Breast epithelium (tissue), 4 donors: ENCODE measurements around the gene CACNB2. TPM values are rescaled to one million over a fixed set of nuclear protein-coding genes. Genes with fewer than 3 reads are reported as not detected.

ENCODE experiments used
- DNase-seq, 2 donors: peaks; one replicate each; pipeline ENCODE4 v3.0.0-alpha.2; 2019; ENCODE audit warnings: low spot score in 2 of 2
- H3K27ac ChIP-seq, 2 donors: fragments of 200-600 bp; sonication (generic) in 1 of 2; one replicate each; pipeline ENCODE4 v1.5.1; 2016 to 2019; ENCODE audit warnings: mild to moderate bottlenecking in 1 of 2
- H3K27me3 ChIP-seq, 2 donors: fragments of 200-600 bp; sonication (generic) in 1 of 2; one replicate each; pipeline versions ENCODE4 v1.5.1 to v1.6.0; 2017 to 2019; ENCODE audit warnings: control low read depth in 1 of 2, mild to moderate bottlenecking in 1 of 2
- H3K36me3 ChIP-seq: fragments of 200-600 bp; one replicate; pipeline ENCODE4 v1.5.1; 2019
- H3K4me1 ChIP-seq, 2 donors: fragments of 200-600 bp; sonication (generic); one replicate each; pipeline ENCODE4 v1.5.1; 2016 to 2019; ENCODE audit warnings: control low read depth in 1 of 2
- H3K4me3 ChIP-seq, 3 donors: fragments of 200-600 bp; sonication (generic); 1 replicate in 2 of 3; 2 replicates in 1 of 3; pipeline ENCODE4 v1.5.1; 2016 to 2019; ENCODE audit warnings: mild to moderate bottlenecking in 3 of 3, moderate library complexity in 2 of 3
- H3K9me3 ChIP-seq, 2 donors: fragments of 200-600 bp; sonication (generic) in 1 of 2; one replicate each; pipeline ENCODE4 v1.5.1; 2016 to 2019; ENCODE audit warnings: control low read depth in 1 of 2
- POLR2A ChIP-seq: fragments of 450-650 bp; IDR thresholded peaks from one replicate; pipeline ENCODE4 v1.6.1; 2016; ENCODE audit warnings: antibody characterized with exemption, mild to moderate bottlenecking, moderate library complexity
- POLR2AphosphoS5 ChIP-seq, 3 donors: sonication (generic); formaldehyde crosslinking; IDR thresholded peaks; one replicate each; pipeline ENCODE4 v1.6.1; 2017; ENCODE audit warnings: antibody characterized with exemption in 3 of 3
- intact Hi-C: fragments of 100-400 bp; cut with DNase I; formaldehyde crosslinking; loops from one replicate; pipeline ENCODE4 v1.15.1; 2023; ENCODE audit warnings: low total_unique reads
- total RNA-seq, 3 donors: library from RNA; depleted of rRNA; stranded (reverse); fragments of >200 nt; gene quantifications; one replicate each; pipeline ENCODE4 v1.1.0, GENCODE V29; 2016
- TF ChIP-seq, protein P1 (sequence below), 3 donors: fragments of 450-650 bp; IDR thresholded peaks; one replicate each; pipeline ENCODE4 v1.5.1; 2016 to 2017; ENCODE audit warnings: antibody characterized with exemption in 3 of 3, mild to moderate bottlenecking in 3 of 3, moderate library complexity in 3 of 3

Gene CACNB2
- total RNA-seq, 3 donors from 2014 or later: 0.48 to 8.9 (median 7.5) TPM

- DNase-seq: no peak
- intact Hi-C loops: no loop called here
- H3K36me3 ChIP-seq: no peaks in the 10 kb centered on the region
- no peak overlapping the region for H3K4me3 ChIP-seq
- no peaks in the 10 kb centered on the region for H3K9me3 ChIP-seq
- no peaks in the 10 kb centered on the region for H3K27me3 ChIP-seq
- TF ChIP-seq POLR2A: no peak
- TF ChIP-seq, protein P1, sequence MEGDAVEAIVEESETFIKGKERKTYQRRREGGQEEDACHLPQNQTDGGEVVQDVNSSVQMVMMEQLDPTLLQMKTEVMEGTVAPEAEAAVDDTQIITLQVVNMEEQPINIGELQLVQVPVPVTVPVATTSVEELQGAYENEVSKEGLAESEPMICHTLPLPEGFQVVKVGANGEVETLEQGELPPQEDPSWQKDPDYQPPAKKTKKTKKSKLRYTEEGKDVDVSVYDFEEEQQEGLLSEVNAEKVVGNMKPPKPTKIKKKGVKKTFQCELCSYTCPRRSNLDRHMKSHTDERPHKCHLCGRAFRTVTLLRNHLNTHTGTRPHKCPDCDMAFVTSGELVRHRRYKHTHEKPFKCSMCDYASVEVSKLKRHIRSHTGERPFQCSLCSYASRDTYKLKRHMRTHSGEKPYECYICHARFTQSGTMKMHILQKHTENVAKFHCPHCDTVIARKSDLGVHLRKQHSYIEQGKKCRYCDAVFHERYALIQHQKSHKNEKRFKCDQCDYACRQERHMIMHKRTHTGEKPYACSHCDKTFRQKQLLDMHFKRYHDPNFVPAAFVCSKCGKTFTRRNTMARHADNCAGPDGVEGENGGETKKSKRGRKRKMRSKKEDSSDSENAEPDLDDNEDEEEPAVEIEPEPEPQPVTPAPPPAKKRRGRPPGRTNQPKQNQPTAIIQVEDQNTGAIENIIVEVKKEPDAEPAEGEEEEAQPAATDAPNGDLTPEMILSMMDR (IDR thresholded peaks at IDR 0.05): no peak
- no peak for TF ChIP-seq POLR2AphosphoS5 (IDR thresholded peaks at IDR 0.05)
- no peak overlapping the region for H3K27ac ChIP-seq
- H3K4me1 ChIP-seq: no peaks in the 10 kb centered on the region
Observed at GRCh38 chr10:18303851-18304801, 163.9 kb downstream of the CACNB2 start.

DNA sequence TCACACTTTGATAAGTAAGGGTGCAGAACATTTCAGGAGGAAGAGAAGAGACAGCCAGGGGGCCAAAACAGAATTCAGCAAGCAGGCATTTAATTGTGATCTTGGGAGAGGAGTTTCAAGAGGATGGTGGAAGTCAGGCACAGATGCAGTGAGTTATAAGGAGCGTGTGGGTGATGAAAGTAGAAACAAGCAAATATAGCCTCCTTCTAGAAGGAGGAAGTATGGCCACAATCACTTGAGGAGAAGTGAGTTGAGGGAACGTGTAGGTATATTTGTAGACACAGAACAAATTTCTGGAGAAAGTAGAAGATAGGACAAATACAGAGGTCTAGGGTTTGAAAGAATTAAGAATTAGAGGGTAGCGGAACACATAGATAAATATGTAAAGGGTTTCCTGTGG is 165.8 kb downstream of the CACNB2 start:
- intact Hi-C loops: no loop called here
- Histone ChIP-seq H3K36me3 (no peaks in the 10 kb centered on the region), H3K27ac (no peak overlapping the region), H3K27me3 (no peaks in the 10 kb centered on the region), H3K4me1 (no peaks in the 10 kb centered on the region), H3K9me3 (no peaks in the 10 kb centered on the region), H3K4me3 (no peak overlapping the region)
- TF ChIP-seq, protein P1 (IDR thresholded peaks at IDR 0.05): no peak
- TF ChIP-seq POLR2AphosphoS5 (IDR thresholded peaks at IDR 0.05) (no peak), POLR2A (no peak)
- DNase-seq: no peak

GRCh38 chr10:18308600-18308999 is 168.4 kb downstream of the CACNB2 start:
- intact Hi-C loops: no loop called here
- Histone ChIP-seq H3K9me3 (no peaks in the 10 kb centered on the region), H3K36me3 (no peaks in the 10 kb centered on the region), H3K27ac (no peak overlapping the region), H3K27me3 (no peaks in the 10 kb centered on the region), H3K4me3 (no peak overlapping the region), H3K4me1 (no peaks in the 10 kb centered on the region)
- no peak for DNase-seq
- TF ChIP-seq POLR2A: no peak
- TF ChIP-seq, protein P1 (IDR thresholded peaks at IDR 0.05): no peak
- no peak for TF ChIP-seq POLR2AphosphoS5 (IDR thresholded peaks at IDR 0.05)

GRCh38 chr10:18310761-18311160 is 170.5 kb downstream of the CACNB2 start:
- intact Hi-C loops: no loop called here
- Histone ChIP-seq H3K36me3 (no peaks in the 10 kb centered on the region), H3K9me3 (no peaks in the 10 kb centered on the region), H3K27me3 (no peaks in the 10 kb centered on the region), H3K4me3 (no peak overlapping the region), H3K4me1 (no peaks in the 10 kb centered on the region), H3K27ac (no peak overlapping the region)
- no peak for DNase-seq
- TF ChIP-seq, protein P1 (IDR thresholded peaks at IDR 0.05): no peak
- no peak for TF ChIP-seq POLR2A
- TF ChIP-seq POLR2AphosphoS5 (IDR thresholded peaks at IDR 0.05): no peak

DNA sequence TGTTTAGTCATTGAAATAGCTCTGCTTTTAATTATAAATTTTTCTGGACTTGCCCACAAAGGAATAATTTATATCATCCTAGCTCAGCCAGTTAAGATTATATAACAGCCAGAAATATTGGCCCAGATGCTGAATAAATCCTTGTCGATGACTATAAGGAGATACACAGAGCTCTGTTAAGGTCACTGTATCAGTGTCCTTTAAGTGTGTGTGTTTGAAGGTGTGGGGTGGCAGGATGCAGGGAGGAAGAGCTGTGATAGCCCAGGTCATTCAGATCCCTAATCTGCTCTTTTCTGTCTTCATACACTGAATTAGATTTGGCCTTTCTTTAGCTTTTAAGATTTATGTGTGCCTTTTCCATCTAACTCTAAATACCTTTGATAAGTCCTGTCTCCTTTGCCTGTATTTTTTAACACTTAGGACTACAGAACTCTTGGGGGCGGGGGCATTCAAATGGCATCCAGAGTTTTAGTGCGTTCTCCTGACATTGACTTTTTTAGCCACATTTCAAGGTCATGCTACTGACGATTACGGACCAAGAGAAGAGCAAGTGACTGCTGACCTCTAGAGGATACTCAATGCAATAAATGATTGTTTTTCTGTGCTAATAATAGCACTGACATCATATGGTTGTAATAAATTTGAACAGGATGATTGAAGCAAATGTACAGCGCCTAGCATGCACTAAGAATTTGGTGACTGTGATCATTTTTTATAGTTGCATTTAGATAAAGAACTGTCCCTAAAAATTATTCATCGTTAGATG is 172.3 kb downstream of the CACNB2 start:
- Histone ChIP-seq H3K4me3 (no peak overlapping the region), H3K36me3 (no peaks in the 10 kb centered on the region), H3K27ac (no peak overlapping the region), H3K9me3 (no peaks in the 10 kb centered on the region), H3K4me1 (no peaks in the 10 kb centered on the region), H3K27me3 (no peaks in the 10 kb centered on the region)
- DNase-seq: no peak
- intact Hi-C loops: no loop called here
- no peak for TF ChIP-seq POLR2AphosphoS5 (IDR thresholded peaks at IDR 0.05)
- TF ChIP-seq, protein P1 (IDR thresholded peaks at IDR 0.05): peak in 1 of 3 donors; percentile 21
